GM18526 (cell line): ENCODE measurements around the gene LCE6A.

Experiments
- POLR2A ChIP-seq: IDR thresholded peaks from 3 replicates; pipeline ENCODE4 v1.6.1; 2011; ENCODE audit not compliant: insufficient read length; ENCODE audit errors: extremely low read depth

The LCE6A gene

DNA sequence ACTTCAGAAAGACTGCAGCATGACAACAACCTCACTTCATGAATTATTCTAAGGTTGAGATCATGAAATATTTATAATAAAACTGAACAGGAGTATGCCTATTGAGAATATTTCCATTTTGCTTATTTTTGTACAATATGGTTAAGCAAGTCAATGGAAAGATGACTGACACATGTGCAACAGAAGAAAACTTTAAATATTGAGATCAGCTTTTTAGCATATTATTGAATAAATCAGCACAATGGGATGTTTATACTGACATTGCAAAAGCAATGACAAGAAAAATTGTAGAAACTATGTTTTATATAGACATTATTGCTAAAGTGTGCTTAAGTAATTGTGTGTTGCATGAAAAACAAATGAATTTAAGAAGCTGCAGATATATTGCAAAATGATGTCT, 21.8 kb downstream of the LCE6A start:
- TF ChIP-seq POLR2A = no peak

DNA sequence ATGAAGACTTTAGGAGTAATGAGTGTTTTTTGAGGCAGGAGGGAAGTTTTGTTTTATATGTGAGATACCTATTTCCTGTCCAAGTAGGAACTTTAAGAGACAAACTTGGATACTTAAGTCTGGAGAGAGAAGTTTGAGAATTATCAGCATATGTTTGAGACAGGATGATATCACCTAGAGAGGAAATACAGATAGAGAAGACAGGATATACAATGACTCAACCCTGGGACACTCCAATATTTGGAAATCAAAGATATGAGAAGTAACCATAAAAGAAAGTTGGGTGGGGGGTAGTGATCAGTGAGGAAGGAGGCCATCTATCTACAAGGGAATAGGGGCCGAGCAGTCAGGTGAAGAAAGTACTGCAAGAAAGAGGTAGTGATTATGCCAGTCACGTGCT, 23.7 kb downstream of the LCE6A start:
- no peak for TF ChIP-seq POLR2A

DNA sequence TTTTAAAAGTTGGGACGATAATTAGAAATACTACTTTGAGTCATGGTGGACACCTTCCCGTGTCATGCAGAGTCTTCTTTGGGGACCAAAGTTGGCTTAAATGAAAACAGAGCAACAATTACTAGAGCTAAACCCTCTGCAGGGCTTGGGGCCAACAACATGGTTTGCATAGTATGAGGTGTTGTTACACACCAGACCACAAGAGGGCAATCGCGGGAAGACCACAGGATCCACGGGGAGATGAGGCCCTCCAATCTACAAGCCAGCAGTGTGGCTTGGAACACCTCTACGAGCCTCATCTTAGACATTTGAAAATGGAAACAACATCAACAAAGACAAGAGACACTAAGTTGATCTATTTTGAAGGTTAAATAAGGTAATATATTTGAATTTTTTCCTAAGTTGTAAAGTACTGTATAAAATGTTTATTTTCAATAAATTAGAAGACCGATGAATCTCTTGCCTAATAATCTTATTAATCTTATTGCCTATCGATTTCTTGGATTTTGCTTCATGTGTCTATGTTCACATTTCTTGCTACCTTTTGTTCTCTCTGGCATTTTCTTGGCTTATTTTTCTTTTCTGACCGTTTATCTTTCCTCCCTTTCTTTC, 27.3 kb downstream of the LCE6A start:
- no peak for TF ChIP-seq POLR2A

DNA sequence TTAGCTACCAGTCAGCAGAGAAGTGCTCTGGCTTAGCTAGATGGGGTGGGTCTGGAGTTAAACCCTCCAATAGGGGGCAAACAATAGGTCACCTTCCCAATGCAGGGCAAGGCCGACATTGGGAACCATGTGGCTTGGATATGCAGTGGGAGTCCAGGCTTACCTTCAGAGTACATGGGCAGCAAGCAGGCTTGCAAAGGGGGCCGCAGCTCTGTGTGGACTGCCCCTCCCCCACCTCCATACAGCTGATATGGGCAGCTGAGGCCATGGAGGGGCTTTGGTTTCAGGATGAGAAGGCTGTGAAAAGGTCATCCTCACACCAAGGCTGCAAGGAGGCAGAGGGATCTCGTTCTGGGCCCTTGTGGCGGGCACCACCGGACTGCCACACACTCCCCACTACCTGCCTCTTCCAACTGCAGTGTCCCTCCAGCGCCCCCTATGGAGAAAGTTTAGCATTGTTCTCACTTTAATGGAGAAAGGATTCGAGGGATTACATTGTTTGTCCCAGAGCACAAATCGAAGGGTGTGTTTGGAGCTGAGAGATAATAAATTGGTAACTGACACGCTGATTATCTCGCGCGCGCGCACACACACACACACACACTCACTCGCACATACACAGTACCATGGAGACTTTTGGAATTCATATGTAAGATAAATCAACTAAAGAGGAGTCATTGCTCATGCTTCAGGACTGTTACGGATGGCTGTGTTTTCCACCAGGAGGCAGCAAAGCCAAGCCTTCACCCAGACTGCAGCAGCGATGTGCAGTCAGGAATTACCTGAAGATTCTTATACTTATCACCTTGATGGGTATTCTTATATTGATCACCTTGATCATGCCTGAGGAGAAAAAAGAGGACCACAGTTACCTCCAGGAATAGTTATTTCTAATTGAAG, 28.4 kb downstream of the LCE6A start:
- no peak for TF ChIP-seq POLR2A

DNA sequence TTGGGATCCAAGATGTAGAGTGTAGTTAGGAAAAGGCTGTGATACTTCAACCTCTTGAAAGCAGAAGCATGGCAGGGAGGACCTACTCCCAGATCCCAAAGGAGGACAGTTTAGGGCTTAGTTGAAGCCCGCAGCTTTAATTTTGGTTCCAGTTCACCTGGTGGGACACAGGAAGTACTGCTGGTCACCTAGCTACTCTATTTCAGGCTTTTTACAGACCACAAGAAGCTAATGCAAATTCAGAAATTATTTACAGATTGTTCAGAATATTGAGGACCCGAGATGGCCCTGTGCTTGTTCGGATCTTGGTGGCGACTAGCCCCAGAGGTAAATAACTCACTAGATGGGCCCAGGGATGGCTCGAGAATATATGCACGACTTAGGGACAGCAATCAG, 29.1 kb downstream of the LCE6A start:
- TF ChIP-seq POLR2A = no peak

DNA sequence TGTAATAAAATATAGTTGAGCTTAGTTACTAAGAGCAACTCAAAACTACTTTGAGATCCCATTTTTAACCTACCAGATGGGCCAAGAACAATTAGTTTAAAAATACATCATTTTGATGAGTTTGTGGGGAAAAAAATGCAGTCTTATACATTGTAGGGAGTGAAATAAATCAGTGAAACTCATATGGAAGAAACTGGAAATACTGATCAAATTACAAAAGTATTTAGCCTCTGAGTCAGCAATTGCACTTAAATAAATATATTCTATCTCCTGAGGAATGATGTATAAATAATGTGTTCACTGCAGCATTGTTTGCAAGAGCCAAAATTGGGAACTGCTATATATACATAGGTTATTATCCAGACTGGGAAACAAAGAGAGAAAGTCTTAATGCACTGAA, 30.8 kb downstream of the LCE6A start:
- TF ChIP-seq POLR2A = no peak

DNA sequence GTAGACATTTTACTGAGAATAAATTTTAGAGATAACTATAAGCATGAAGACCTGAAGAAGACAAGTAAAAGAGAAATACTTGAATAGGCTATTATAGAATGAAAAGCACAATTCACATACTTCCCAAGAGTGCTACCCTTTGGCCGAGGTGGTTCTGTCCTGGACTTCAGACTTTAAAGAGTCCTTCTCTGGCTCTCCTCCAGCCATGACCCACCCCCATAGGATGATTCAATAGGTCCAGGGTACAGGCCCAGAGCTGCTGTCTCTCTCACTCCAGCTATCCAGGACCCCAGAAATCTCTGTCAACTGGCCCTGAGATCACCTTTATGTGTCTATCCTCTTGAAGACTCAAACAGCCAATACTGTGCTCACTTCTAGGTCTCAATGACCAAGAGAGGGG, 34.2 kb downstream of the LCE6A start:
- no peak for TF ChIP-seq POLR2A

DNA sequence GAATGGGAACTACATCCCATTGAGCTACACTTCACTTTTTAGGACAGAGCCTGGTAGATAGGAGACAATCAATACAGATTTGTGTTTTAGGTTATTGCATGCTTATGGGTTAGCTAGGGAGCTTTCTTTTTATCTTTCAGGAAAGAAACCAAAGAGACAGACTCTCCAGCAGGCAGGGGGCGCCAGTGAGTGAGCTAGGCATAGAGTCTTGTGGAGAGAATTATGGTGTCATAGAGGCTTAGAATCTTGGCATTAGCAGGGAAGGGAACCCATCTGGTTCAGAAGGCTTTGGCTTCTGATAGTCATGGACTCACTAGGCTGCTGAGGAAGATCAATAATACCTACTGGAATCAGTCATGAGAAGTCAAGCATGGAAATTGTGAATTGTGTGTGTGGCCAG, 35.4 kb downstream of the LCE6A start, which contains the start of gene SMCP:
Gene SMCP (plus strand): TSS at position 281 of the 400 bp plus-strand sequence. CDS start 6,101 bp downstream, outside the sequence.
- TF ChIP-seq POLR2A = no peak

DNA sequence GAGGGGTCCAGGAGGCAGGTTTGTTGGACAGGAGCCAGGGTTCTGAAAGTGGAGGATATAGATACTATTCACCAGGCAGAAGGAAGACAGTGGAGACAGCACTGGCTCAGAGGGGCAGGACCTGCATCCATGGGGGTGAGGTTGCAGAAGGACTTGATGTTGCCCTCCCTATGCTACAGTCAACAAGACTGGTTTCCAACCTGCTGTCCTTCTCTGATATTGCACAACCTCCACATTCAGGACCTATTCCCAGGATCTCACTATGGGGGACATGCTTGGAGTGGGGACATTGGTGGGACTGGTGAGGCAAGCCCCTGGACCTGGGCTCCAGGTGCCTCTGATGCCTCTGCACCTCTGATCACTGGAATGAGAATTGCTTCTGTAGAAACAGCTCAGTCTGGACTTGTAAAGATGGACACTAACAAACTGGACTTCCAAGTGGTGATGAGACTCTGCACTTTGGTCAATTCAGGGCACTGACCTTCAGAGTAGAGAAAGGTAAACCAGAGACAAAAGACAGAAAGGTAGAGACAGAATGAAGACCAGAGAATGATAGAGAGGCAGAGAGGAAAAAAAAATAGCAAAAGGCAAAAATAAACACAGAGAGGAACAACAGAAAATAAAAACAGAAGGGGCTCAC, 37.0 kb downstream of the LCE6A start:
- TF ChIP-seq POLR2A = no peak

DNA sequence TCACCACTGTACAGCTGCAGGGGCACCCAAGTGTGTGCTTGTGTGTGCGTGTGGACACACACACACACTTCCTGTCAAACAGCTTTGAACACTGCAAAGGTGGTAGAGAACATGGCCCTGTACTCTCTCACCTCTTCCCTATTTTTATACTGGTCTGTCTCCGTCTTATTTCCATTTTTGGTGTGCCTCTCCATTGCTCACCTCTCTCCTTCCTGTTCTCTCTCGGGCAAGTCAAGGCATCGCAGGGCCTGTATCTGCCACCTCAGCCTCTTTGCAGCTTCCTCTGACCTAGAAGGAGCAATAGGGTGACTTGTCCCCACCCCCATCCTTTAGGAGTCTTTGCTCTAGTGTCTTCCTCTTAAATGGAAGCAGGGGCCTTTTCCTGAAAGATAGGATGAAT, 37.7 kb downstream of the LCE6A start:
- TF ChIP-seq POLR2A = no peak

DNA sequence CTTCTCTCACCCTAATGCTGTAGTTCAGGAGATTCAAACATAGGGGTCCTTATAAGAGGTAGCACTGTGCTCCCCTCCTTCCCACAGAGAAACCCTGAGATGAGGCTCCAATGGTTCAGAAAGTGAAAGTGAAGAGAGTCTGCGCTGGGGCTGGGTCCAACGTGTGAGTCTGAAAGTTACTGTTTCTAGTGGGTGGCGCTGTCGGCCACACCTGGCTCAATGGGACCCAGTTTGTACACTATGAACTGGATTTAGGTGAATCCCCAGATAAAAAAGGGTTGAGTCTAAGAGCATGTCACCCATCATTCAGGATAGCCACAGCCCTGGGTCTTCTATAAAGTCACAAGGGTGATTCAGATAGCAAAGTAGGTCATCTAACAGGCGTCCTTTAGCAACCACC, 38.3 kb downstream of the LCE6A start:
- TF ChIP-seq POLR2A = no peak

DNA sequence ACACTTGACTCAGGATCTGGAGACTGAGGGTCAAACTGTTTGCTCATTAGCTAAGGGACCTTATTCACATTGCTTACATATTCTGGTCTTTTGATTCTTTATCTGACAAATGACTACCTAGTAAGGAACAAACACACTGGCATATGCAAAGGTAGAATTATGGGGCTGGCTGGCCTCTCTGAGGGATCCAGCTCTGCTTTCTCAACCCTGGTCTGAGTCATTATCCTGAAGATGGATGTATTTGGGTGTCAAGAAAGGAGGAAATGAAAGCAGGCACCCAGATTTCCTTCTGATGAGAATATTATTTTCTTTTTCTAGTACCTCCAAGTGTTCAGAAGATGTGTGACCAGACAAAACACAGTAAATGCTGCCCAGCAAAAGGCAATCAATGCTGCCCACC, 41.4 kb downstream of the LCE6A start:
- TF ChIP-seq POLR2A = no peak

DNA sequence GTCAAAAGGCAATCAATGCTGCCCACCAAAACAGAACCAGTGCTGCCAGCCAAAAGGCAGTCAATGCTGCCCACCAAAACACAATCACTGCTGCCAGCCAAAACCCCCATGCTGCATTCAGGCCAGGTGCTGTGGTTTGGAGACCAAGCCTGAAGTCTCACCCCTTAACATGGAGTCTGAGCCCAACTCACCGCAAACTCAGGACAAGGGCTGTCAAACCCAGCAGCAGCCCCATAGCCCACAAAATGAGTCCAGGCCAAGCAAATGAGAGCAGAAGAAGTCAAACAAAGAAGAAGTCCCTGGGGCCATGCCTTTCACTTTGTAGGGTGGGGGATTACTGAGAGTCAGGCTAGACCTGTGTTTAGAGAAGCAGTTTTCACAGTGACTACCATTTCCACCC, 41.9 kb downstream of the LCE6A start:
- TF ChIP-seq POLR2A = no peak

DNA sequence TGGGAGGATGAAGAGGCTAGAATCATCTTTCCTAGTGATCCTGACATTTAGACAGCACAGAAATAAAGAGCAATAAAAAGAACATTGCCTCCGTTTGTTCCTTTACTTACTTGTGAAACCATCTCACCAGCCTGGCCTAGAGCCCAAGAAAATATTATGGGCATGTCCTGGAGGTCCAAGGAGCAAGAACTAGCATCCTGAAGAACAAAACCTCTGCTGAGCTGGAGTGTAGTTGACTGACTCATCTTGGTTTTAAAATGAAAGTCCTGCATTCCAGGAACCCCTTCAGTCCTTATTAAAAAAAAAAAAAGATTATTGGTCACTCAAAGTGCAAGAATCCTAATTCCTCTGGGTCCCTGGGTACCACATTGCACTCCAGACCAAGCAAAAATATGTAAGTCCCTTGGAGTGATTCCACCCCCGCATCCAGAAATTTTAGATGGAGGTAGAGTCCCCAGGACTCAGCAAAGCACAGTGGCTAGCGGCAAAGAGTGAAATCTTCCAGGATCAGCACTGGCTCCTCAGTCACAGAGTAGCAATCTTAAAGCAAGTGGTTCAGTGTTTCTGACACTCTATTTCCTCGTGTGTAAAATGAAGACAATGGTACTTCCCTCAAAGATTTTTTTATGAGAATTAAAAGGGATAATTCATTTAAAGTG, 42.4 kb downstream of the LCE6A start:
- no peak for TF ChIP-seq POLR2A

DNA sequence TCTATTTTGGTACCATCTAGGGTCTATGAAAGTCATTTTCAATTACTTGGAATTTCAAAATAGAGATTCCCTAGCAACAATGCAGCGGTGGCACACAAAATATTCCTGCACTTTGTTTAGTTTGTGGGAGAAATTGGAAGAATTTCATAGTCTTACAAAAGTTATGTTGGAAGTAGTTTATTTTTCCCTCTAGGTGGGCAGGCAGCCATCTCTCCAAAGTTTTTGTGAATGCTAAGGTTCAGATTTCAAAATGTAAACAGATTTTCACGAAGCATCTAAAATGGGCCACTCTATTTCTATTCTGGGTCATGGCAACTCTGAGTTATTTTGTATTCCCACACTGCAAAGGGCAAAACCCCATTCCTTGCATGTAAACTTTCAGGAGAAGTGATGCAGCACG, 43.4 kb downstream of the LCE6A start:
- TF ChIP-seq POLR2A = no peak
